PC-3 (cell line): ENCODE measurements around the gene MKRN2.

Source experiments
- CTCF ChIP-seq: fragments of 300-600 bp; sonication (generic); conservative IDR thresholded peaks from 2 replicates; pipeline ENCODE4 v1.5.1; 2017; ENCODE audit warnings: antibody characterized with exemption, low read depth, mild to moderate bottlenecking, low read length
- EZH2 ChIP-seq: fragments of 300-600 bp; sonication (generic); IDR thresholded peaks from one replicate; pipeline ENCODE4 v1.6.1; 2017; ENCODE audit warnings: antibody characterized with exemption, mild to moderate bottlenecking, low read length; ENCODE audit not compliant: unreplicated experiment
- EZH2phosphoT487 ChIP-seq: fragments of 300-600 bp; sonication (generic); IDR thresholded peaks from 2 replicates; pipeline ENCODE4 v1.6.1; 2018; ENCODE audit warnings: mild to moderate bottlenecking, antibody characterized with exemption, low read length, borderline replicate concordance

GRCh38 chr3:12521010-12521409 is 35.9 kb upstream of the MKRN2 start:
- TF ChIP-seq CTCF (no peak), EZH2 (no peak), EZH2phosphoT487 (no peak)
